ENCODE measurements around the gene SYTL2. TPM values are rescaled to one million over a fixed set of nuclear protein-coding genes. Genes with fewer than 3 reads are reported as not detected.
A peak's percentile ranks its signal among the peaks of the same experiment; 100 is the strongest.
"Not testable (repeated sequence)": the region's sequence is repeated elsewhere in the genome, so short reads cannot be mapped to it uniquely, and the experiment has no call there.

The SYTL2 gene
- total and polyA plus RNA-seq, 2 experiments from 2014 or later = 8.9 to 66.6 TPM

DNA sequence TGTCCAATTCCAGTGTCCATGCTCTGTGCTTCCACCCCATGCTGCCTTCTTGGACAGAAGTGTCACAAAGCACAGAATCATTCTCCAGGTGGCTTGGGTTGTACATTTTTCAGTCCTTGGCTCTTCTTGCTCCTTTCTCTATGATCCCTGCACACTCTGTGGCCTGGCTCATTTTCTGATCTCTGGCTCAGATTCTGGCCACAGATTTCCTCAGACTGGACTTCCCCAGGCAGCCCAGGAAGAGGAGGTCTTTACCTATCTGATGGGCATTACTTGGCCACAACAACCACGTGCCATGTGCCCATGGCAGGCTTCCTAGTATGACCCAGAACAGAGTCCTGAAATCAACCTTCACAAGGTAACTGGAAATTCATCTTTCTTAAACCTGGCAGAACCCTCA is 27.2 kb downstream of the SYTL2 start:
- Histone ChIP-seq H3K27me3 (no peaks in the 10 kb centered on the region), H3K27ac (no peak overlapping the region), H3K9me3 (ENCODE audit: low read depth) (no peaks in the 10 kb centered on the region), H2AFZ (no peak overlapping the region), H4K20me1 (ENCODE audit: insufficient read depth, poor library complexity, severe bottlenecking) (no peaks in the 10 kb centered on the region), H3K79me2 (no peaks in the 10 kb centered on the region), H3K4me3 (no peak overlapping the region), H3K36me3 (replicated peaks; ENCODE audit: insufficient read depth, low read depth) (no peaks in the 10 kb centered on the region), H3K4me1 (ENCODE audit: insufficient read depth) (peaks cover 27% of the 10 kb centered on the region), H3K9me2 (replicated peaks; ENCODE audit: insufficient read depth) (no peaks in the 10 kb centered on the region), H3K4me2 (no peak overlapping the region)
- TF ChIP-seq, protein P1, sequence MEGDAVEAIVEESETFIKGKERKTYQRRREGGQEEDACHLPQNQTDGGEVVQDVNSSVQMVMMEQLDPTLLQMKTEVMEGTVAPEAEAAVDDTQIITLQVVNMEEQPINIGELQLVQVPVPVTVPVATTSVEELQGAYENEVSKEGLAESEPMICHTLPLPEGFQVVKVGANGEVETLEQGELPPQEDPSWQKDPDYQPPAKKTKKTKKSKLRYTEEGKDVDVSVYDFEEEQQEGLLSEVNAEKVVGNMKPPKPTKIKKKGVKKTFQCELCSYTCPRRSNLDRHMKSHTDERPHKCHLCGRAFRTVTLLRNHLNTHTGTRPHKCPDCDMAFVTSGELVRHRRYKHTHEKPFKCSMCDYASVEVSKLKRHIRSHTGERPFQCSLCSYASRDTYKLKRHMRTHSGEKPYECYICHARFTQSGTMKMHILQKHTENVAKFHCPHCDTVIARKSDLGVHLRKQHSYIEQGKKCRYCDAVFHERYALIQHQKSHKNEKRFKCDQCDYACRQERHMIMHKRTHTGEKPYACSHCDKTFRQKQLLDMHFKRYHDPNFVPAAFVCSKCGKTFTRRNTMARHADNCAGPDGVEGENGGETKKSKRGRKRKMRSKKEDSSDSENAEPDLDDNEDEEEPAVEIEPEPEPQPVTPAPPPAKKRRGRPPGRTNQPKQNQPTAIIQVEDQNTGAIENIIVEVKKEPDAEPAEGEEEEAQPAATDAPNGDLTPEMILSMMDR (IDR thresholded peaks at IDR 0.05; ENCODE audit: poor library complexity) = no peak
- no peak for TF ChIP-seq EZH2 (IDR thresholded peaks at IDR 0.05; ENCODE audit: borderline replicate concordance)
- TF ChIP-seq EZH2phosphoT487 (IDR thresholded peaks at IDR 0.05; ENCODE audit: low read depth, severe bottlenecking, unreplicated experiment) = no peak
- DNase-seq (ENCODE audit: low spot score) = no peak
- WGBS (ENCODE audit: low lambda C conversion rate, missing lambda C conversion rate) = 90% methylated on average over 1 of the region's 1 CpG

- not testable (repeated sequence) for H4K20me1 ChIP-seq (ENCODE audit: insufficient read depth, poor library complexity, severe bottlenecking); H3K4me2 ChIP-seq; H3K79me2 ChIP-seq; H3K4me3 ChIP-seq; H2AFZ ChIP-seq; DNase-seq (ENCODE audit: low spot score); H3K9me3 ChIP-seq (ENCODE audit: low read depth); H3K27me3 ChIP-seq; H3K9me2 ChIP-seq (replicated peaks; ENCODE audit: insufficient read depth); H3K36me3 ChIP-seq (replicated peaks; ENCODE audit: insufficient read depth, low read depth)
- peaks cover 17% of the 10 kb centered on the region for H3K4me1 ChIP-seq (ENCODE audit: insufficient read depth)
- 92% methylated on average over 3 of the region's 3 CpGs for WGBS (ENCODE audit: low lambda C conversion rate, missing lambda C conversion rate)
- H3K27ac ChIP-seq = peak overlapping the region; percentile 68
Observed at GRCh38 chr11:85780780-85781517, 30.0 kb downstream of the SYTL2 start.

DNA sequence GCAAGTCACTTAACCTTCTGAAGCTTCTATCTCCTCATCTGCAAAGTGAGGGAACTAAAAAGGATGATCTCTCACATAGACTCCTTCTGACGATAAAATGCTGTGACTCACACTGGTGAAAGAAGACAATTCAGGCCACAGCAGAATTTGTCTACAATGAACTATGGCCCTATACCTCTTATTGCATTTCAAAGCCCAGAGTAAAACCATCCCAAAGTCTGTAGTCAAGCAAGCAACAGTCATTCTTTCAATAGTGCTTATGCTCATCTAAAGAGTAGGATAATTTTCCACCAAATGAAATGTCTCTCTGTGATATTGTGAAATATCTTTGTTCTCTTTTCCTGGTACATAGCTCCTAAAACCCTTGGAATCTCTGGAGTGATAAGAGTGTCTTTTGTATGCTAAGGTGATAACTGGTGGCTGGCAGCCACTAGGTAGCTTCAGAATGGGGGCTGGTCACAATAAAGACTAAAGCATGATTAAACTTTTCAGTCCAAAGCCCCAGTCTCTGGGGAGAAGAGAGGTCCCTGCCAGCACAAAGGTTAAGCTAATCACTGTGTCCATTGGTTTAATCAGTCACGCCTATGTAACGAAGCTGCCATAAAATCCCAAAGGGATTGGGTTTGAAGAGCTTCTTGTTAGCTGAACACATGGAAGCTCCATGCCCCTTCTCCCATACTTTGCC is 30.8 kb downstream of the SYTL2 start:
- Histone ChIP-seq H4K20me1 (ENCODE audit: insufficient read depth, poor library complexity, severe bottlenecking) (no peaks in the 10 kb centered on the region), H3K27me3 (no peaks in the 10 kb centered on the region), H3K4me3 (no peak overlapping the region), H3K79me2 (no peaks in the 10 kb centered on the region), H3K4me2 (no peak overlapping the region), H3K9me2 (replicated peaks; ENCODE audit: insufficient read depth) (no peaks in the 10 kb centered on the region), H3K36me3 (replicated peaks; ENCODE audit: insufficient read depth, low read depth) (no peaks in the 10 kb centered on the region), H3K9me3 (ENCODE audit: low read depth) (no peaks in the 10 kb centered on the region), H2AFZ (no peak overlapping the region), H3K4me1 (ENCODE audit: insufficient read depth) (peaks cover 17% of the 10 kb centered on the region), H3K27ac (peak overlapping the region; percentile 68)
- WGBS (ENCODE audit: low lambda C conversion rate, missing lambda C conversion rate) = 46% methylated on average over 3 of the region's 3 CpGs
- TF ChIP-seq EZH2 (IDR thresholded peaks at IDR 0.05; ENCODE audit: borderline replicate concordance) = no peak
- peak; percentile 19 for DNase-seq (ENCODE audit: low spot score)

GRCh38 chr11:85777603-85777972 is 33.4 kb downstream of the SYTL2 start:
- 83% methylated on average over 2 of the region's 3 CpGs for WGBS (ENCODE audit: low lambda C conversion rate, missing lambda C conversion rate)
- not testable (repeated sequence) for H3K9me2 ChIP-seq (replicated peaks; ENCODE audit: insufficient read depth); DNase-seq (ENCODE audit: low spot score); H2AFZ ChIP-seq; H3K27me3 ChIP-seq; H3K36me3 ChIP-seq (replicated peaks; ENCODE audit: insufficient read depth, low read depth); H4K20me1 ChIP-seq (ENCODE audit: insufficient read depth, poor library complexity, severe bottlenecking); H3K79me2 ChIP-seq; H3K9me3 ChIP-seq (ENCODE audit: low read depth); H3K4me2 ChIP-seq; H3K4me3 ChIP-seq
- H3K27ac ChIP-seq = peak overlapping the region; percentile 19
- peaks cover 17% of the 10 kb centered on the region for H3K4me1 ChIP-seq (ENCODE audit: insufficient read depth)

DNA sequence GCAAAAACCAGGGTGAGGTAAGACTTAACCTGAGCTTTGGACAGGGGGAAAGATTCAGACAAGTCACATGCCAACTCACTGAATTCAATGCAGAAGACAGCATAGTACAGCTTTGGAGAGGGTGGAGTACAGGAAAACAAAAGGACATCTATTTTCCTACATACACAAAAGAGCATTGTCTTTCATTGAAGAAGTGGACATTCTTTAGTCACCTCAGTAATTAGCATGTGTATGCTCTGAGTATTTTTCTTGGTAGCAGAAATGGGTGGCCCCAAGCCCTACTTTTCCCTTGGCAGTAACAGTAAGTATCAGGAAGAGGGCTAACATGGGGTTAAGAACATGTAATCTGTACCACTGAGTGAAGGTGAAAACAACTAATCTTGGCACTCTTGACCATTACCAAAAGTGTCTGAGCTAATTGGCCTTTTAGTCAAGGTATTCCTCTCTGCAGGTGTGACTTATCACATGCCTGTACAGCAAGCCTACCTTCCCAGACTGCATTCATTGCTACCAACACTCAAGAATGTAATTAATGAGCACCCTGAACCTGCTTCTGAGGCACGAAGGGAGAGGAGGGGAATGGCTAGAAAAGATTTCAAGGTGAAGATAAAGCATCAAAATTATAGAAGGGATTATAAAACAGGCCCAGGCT is 33.9 kb downstream of the SYTL2 start:
- DNase-seq (ENCODE audit: low spot score) = no peak
- Histone ChIP-seq H3K4me2 (no peak overlapping the region), H3K27me3 (no peaks in the 10 kb centered on the region), H3K9me2 (replicated peaks; ENCODE audit: insufficient read depth) (no peaks in the 10 kb centered on the region), H3K4me3 (no peak overlapping the region), H4K20me1 (ENCODE audit: insufficient read depth, poor library complexity, severe bottlenecking) (no peaks in the 10 kb centered on the region), H3K9me3 (ENCODE audit: low read depth) (no peaks in the 10 kb centered on the region), H3K4me1 (ENCODE audit: insufficient read depth) (peaks cover 17% of the 10 kb centered on the region), H3K36me3 (replicated peaks; ENCODE audit: insufficient read depth, low read depth) (no peaks in the 10 kb centered on the region), H3K79me2 (no peaks in the 10 kb centered on the region), H3K27ac (peak overlapping the region; percentile 19), H2AFZ (no peak overlapping the region)
- no peak for TF ChIP-seq EZH2 (IDR thresholded peaks at IDR 0.05; ENCODE audit: borderline replicate concordance)
- TF ChIP-seq, protein P1 (IDR thresholded peaks at IDR 0.05; ENCODE audit: poor library complexity) = no peak
- no peak for TF ChIP-seq EZH2phosphoT487 (IDR thresholded peaks at IDR 0.05; ENCODE audit: low read depth, severe bottlenecking, unreplicated experiment)
- WGBS (ENCODE audit: low lambda C conversion rate, missing lambda C conversion rate) = 52% methylated on average over 1 of the region's 1 CpG
